Raji (cell line): ENCODE data around the gene PPP2R2C.

Experiments
- POLR2A ChIP-seq: IDR thresholded peaks from 2 replicates; pipeline ENCODE4 v1.6.1; 2011; ENCODE audit warnings: low read depth, low read length, control low read depth; ENCODE audit not compliant: insufficient read depth

Gene PPP2R2C

DNA sequence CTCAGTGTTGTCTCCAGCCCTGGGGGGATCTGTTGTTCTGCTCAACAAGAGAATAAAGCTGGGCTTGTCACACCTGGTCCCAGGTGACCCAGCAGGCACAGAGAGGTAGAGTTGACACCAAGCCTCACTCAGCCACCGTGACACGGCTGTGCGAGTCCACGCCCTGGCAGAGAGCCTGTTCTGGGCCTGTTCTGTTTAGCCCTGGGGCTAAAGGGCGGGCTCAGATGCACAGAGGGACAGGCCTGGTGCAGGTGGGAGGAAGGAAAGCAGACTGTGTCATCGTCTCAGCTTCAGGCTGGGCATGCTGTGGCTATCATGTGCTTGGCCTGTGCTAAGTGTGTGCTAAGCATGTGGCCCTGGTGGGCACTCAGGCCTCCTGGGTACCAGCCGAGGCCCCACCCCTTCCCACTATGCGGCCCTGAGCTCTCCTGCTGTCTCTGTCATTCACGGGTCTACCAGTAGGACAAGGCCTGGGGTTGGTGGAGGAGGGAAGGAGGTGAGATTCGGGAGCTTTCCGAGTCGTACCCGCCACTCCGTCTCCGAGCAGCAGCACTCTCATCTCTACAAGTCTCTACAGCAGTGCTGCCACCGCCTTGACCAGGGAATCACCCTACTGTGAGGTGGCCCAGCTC lies 191.9 kb downstream of the PPP2R2C start:
- no peak for TF ChIP-seq POLR2A

DNA sequence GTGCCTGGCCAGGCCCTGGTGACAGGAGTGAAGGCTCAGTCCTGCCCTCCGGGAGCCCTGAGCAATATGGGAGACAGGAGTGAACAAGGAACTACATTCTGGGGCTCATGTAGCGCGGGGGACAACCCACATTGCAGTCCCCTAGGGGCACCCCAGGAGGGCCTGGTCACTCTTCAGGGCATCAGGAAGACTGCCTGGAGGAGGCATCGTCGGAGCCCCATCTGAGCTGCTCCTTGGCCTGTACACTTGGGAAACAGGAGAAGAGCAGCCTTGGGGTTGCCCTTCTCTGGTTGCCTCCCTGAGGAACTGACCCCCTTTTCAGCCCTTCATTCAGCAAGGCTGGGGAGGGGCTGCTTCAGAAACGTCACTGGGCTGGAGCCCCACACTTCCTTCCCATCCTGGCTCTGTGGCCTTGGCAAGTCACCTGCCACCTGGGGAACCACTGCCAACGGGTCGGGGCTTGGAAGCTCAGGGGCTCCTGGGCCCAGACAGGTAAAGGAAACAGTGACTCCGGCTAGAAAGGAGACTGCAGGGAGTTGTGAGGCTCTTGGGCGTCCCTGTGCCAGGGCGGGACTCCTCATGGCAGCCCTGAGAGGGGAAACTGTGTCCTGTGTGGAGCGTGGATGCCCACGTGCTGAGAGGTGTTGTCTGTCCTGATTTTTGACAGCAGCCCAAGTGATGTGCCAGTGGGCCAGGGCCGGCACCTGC lies 192.7 kb downstream of the PPP2R2C start:
- no peak for TF ChIP-seq POLR2A

GRCh38 chr4:6278801-6279197 lies 193.6 kb downstream of the PPP2R2C start:
- no peak for TF ChIP-seq POLR2A

DNA sequence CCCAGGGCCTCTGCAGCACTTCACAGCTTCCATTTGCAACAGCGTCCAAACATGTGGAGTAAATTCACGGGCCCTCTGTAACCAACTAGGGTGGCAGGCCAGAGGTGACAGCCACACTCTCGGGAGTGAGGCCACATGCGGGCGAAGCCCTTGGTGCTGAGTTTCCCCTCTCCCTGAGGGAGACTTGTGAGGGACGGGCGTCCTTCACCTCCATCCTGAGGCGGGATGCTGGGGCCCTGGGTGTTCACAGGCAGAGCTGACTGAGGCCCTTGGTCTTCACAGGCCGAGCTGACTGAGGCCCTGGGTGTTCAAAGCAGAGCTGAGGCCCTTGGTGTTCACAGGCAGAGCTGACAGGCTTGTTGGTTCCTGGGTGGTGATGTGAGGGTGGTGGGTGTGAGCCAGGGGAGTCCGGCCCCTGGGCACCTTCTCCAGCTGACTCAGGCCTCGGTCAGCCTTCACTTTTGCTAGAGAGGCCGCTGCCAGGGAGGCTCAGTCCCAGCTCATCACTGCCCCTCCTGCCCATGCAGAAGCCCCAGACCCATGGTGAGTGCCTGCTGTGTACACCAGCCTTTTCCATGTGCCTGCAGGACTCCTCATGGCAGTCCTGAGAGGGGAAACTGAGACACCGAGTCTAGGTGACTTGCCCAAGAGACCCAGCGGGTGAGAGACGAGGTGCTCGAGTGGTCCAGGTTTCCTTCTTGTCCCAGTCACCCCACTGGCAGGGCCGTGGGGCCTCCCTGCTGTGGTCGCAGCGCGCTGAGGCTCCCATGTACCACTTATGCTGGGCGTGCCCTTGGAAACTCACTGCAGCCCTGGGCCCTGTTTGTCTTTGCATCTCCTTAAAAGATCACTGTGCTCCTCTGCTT lies 194.2 kb downstream of the PPP2R2C start:
- no peak for TF ChIP-seq POLR2A

DNA sequence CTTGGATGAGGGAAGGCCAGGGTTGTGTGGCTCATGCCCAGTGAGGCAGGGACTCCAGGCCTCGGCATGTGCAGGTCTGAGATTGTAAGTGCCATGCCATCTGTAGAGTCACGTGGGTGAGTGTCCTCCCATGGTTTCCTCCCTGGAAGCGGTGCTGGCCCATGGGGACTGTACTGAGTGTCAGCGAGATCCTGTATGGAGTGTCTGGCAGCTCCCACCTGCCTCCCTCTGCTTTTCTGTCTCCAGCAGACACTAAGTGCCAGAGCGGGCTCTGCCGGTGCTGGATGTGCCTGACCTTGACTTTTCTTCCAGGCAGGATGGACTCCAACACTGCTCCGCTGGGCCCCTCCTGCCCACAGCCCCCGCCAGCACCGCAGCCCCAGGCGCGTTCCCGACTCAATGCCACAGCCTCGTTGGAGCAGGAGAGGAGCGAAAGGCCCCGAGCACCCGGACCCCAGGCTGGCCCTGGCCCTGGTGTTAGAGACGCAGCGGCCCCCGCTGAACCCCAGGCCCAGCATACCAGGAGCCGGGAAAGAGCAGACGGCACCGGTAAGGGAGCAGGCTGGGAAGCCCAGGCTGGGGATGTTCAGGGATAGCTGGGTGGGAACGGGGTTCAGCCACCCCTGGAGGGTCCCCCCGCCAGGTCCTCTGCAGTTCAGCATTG lies 195.1 kb downstream of the PPP2R2C start:
- no peak for TF ChIP-seq POLR2A

- TF ChIP-seq POLR2A = no peak
Observed at GRCh38 chr4:6275898-6276806, 196.3 kb downstream of the PPP2R2C start.

DNA sequence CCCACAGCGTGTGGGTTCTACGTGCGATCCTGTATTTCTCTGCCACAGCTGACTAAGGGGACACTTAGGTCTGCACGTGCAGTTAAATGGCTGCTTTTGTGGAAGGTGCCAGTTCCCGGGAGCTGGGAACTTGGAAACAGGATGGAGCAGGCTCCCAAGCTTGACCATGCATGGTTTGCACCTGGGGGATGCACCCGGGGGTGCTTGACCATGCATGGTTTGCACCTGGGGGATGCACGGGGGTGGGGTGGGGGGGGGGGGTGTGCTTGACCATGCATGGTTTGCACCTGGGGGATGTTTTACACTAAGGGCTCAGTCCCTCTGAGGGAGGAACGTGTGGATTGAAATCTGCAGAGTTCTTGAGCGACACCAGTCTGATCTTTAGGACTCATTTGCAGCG lies 197.1 kb downstream of the PPP2R2C start:
- TF ChIP-seq POLR2A = no peak

GRCh38 chr4:6273661-6273990 lies 198.8 kb downstream of the PPP2R2C start:
- no peak for TF ChIP-seq POLR2A

DNA sequence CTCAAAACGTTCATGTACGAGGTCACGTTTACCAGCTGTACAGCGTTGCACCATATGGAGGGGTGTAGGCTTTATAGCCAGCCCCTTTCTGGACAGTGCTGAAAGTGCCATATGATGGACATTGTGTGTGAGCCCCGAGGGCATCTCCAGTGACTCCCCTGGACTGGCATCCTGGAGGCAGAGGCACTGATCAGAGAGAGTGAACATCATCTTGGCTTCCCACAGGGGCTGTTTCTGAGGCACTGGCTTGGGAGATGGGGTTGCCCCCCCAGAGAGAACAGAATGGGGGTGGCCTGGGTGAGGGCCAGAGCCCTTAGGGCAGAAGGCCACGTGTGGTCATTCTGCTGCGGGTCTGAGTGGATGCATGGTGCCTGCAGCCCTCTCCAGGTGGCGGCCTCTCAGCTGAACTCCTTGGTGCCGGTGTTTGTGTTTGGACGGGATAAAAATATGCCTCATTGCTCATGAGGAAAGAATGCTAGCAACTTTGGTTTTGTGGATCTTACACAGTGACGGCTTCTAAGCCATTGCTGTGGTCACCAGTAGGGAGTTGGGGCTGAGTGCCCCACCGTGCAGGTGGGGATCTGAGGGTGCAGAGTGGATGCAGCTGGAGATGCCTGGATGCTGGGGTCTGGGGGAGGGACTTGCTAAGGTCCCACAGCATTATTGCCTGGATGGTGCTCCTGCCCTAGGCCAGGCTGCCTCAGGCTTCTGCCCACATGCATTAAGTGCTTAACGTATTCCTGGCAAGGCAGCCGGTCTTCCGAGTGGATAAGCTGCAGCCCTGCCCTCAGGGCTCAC lies 199.4 kb downstream of the PPP2R2C start:
- TF ChIP-seq POLR2A = no peak

DNA sequence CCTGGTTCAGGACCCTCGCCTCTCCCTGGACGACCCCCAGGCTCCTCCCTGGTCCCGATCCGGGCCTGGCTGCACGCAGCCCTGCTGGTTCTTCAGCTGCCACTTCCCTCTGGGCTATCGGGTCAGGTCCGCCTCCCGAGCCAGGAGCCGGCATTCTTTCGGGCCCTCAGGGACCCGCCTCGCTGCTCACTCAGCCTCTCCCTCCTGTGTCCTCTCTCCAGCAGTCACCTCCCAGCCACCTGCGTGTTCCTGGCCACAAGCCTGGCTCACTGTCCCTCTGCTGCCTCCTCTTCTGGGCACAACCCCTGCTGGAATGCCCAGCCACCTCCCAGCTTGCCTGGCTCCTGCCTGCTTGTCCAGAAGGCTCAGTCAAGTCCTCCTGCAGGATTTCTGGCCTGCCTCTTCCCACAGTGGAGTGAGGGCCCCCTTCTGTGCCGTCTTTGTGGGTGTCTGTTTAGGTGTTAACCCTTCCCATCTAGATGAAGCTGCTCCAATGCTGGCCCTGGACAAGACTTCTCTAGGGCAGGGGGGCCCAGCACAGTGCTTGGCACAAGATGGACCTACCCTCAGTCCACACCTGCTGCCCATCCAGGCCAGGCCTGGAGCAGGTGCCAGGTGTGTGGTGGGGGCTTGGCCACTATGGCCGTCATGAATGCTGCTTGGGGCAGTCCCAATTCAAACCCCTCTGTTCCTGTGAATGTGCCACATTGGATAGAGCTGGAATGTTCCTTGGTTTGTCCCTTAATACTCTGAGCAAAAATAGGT lies 200.5 kb downstream of the PPP2R2C start:
- TF ChIP-seq POLR2A = no peak

GRCh38 chr4:6271206-6271605 lies 201.2 kb downstream of the PPP2R2C start:
- no peak for TF ChIP-seq POLR2A

DNA sequence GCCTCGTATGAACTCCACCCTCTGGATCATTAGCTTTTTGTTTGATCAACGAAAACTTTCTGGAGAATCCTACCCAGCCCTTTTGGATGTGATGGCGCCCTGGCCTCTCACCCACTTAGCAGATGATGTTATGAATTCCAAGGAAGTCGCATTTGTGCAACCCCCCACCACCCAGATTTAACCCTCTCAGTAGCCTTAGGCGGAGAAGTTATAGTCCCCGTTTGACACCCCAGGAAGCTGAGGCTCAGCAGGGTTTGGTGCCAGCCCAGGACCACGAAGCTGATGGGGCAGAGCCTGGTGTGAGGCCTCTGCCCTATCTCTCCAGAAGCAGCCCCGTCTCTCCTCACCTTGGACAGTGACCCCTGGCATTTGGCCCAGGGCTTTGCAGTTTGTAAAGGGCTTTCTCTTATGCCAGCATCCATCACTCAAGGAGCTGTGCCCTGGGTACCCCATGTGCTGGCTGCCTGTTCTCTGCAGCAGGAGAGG lies 201.7 kb downstream of the PPP2R2C start:
- no peak for TF ChIP-seq POLR2A
